ENCODE measurements around the gene CASP2.

Gene CASP2

GRCh38 chr7:143283381-143283780 is 4.8 kb upstream of the CASP2 start:
- Histone ChIP-seq H3K9ac (ENCODE audit: low read length) (no peak overlapping the region), H3K4me2 (ENCODE audit: low read length) (no peak overlapping the region), H4K20me1 (ENCODE audit: insufficient read depth, low read length) (no peaks in the 10 kb centered on the region), H3K9me3 (ENCODE audit: low read length) (no peaks in the 10 kb centered on the region), H3K27ac (ENCODE audit: low read depth, low read length, poor library complexity, severe bottlenecking) (no peak overlapping the region), H3F3A (ENCODE audit: insufficient read depth, low read length) (no peaks in the 10 kb centered on the region), H3K9me2 (ENCODE audit: low read depth, low read length) (no peaks in the 10 kb centered on the region), H3K36me3 (ENCODE audit: insufficient read depth, low read length) (no peaks in the 10 kb centered on the region), H3K4me3 (ENCODE audit: low read depth, low read length, poor library complexity, severe bottlenecking) (no peak overlapping the region), H2AFZ (ENCODE audit: low read length) (no peak overlapping the region), H3K27me3 (ENCODE audit: insufficient read depth, low read length) (no peaks in the 10 kb centered on the region), H3K79me2 (ENCODE audit: insufficient read depth, low read length) (no peaks in the 10 kb centered on the region), H3K4me1 (ENCODE audit: insufficient read depth, low read length, severe bottlenecking) (peaks cover 12% of the 10 kb centered on the region)
- TF ChIP-seq CTCF (IDR thresholded peaks at IDR 0.05; ENCODE audit: low read length), result no peak
- no peak for TF ChIP-seq EZH2 (IDR thresholded peaks at IDR 0.05; ENCODE audit: borderline replicate concordance, low read length)

GRCh38 chr7:143284591-143285469 is 3.3 kb upstream of the CASP2 start, which contains the start of gene TMEM139:
Gene TMEM139 (plus strand): TSS chr7:143284958. CDS start chr7:143285958, 1,000 bp downstream.
- no peak within 1 kb of the TSS for H3K27ac ChIP-seq (ENCODE audit: low read depth, low read length, poor library complexity, severe bottlenecking)
- H3K36me3 ChIP-seq (ENCODE audit: insufficient read depth, low read length), result peaks cover 3% of the 10 kb centered on the region; the same call in 1 of the 2 replicates
- H3K27me3 ChIP-seq (ENCODE audit: insufficient read depth, low read length), result no peaks in the 10 kb centered on the region
- H4K20me1 ChIP-seq (ENCODE audit: insufficient read depth, low read length), result no peaks in the 10 kb centered on the region
- peaks cover 21% of the 10 kb centered on the region for H3K4me1 ChIP-seq (ENCODE audit: insufficient read depth, low read length, severe bottlenecking)
- no peak within 1 kb of the TSS for H3K9ac ChIP-seq (ENCODE audit: low read length)
- TF ChIP-seq EZH2 (IDR thresholded peaks at IDR 0.05; ENCODE audit: borderline replicate concordance, low read length) (no peak), CTCF (IDR thresholded peaks at IDR 0.05; ENCODE audit: low read length) (no peak)
- no peak within 1 kb of the TSS for H3K4me3 ChIP-seq (ENCODE audit: low read depth, low read length, poor library complexity, severe bottlenecking)
- H3K4me2 ChIP-seq (ENCODE audit: low read length), result no peak within 1 kb of the TSS
- H3K9me2 ChIP-seq (ENCODE audit: low read depth, low read length), result no peaks in the 10 kb centered on the region
- H3K9me3 ChIP-seq (ENCODE audit: low read length), result no peaks in the 10 kb centered on the region
- peaks cover 13% of the 10 kb centered on the region for H3K79me2 ChIP-seq (ENCODE audit: insufficient read depth, low read length)
- no peaks in the 10 kb centered on the region for H3F3A ChIP-seq (ENCODE audit: insufficient read depth, low read length)
- no peak within 1 kb of the TSS for H2AFZ ChIP-seq (ENCODE audit: low read length)

GRCh38 chr7:143285470-143285778 is 2.7 kb upstream of the CASP2 start:
- no peaks in the 10 kb centered on the region for H3K9me2 ChIP-seq (ENCODE audit: low read depth, low read length)
- H3K4me2 ChIP-seq (ENCODE audit: low read length), result no peak overlapping the region
- no peaks in the 10 kb centered on the region for H4K20me1 ChIP-seq (ENCODE audit: insufficient read depth, low read length)
- no peak overlapping the region for H3K27ac ChIP-seq (ENCODE audit: low read depth, low read length, poor library complexity, severe bottlenecking)
- H3K9me3 ChIP-seq (ENCODE audit: low read length), result no peaks in the 10 kb centered on the region
- TF ChIP-seq EZH2 (IDR thresholded peaks at IDR 0.05; ENCODE audit: borderline replicate concordance, low read length) (no peak), CTCF (IDR thresholded peaks at IDR 0.05; ENCODE audit: low read length) (no peak)
- no peaks in the 10 kb centered on the region for H3K27me3 ChIP-seq (ENCODE audit: insufficient read depth, low read length)
- H3F3A ChIP-seq (ENCODE audit: insufficient read depth, low read length), result no peaks in the 10 kb centered on the region
- H3K4me3 ChIP-seq (ENCODE audit: low read depth, low read length, poor library complexity, severe bottlenecking), result no peak overlapping the region
- peaks cover 14% of the 10 kb centered on the region for H3K79me2 ChIP-seq (ENCODE audit: insufficient read depth, low read length)
- H3K4me1 ChIP-seq (ENCODE audit: insufficient read depth, low read length, severe bottlenecking), result peaks cover 27% of the 10 kb centered on the region
- H3K9ac ChIP-seq (ENCODE audit: low read length), result no peak overlapping the region
- H3K36me3 ChIP-seq (ENCODE audit: insufficient read depth, low read length), result peaks cover 7% of the 10 kb centered on the region; the same call in 1 of the 2 replicates
- no peak overlapping the region for H2AFZ ChIP-seq (ENCODE audit: low read length)
